Stimulated activated naive CD8-positive, alpha-beta T cell treated with anti-CD3 and anti-CD28 coated beads, Interleukin-15, amount 100 ng/mL, for 72 hours (primary cell): ENCODE results near the gene ANKS3.

Experiments
- ATAC-seq: fragments of 150-1000 bp; cut with Tn5 transposase; 2 replicates; pipeline ENCODE4 v1.10.0; 2021; ENCODE audit warnings: mild to moderate bottlenecking, moderate library complexity
- DNase-seq, 2 donors: peaks; one replicate each; pipeline ENCODE4 v3.0.0; 2021 to 2022
- H3K27ac Mint-ChIP-seq, 2 donors: one replicate each; pipeline ENCODE4 v1.8.0; 2022; ENCODE audit warnings: mild to moderate bottlenecking in 2 of 2, mixed read lengths in 2 of 2, moderate library complexity in 2 of 2
- H3K27me3 Mint-ChIP-seq: one replicate; pipeline ENCODE4 v1.8.0; 2022; ENCODE audit warnings: mixed read lengths
- H3K4me1 Mint-ChIP-seq: one replicate; pipeline ENCODE4 v1.8.0; 2022; ENCODE audit warnings: mild to moderate bottlenecking, mixed read lengths
- H3K4me3 Mint-ChIP-seq, 2 donors: one replicate each; pipeline ENCODE4 v1.8.0; 2022; ENCODE audit warnings: mild to moderate bottlenecking in 2 of 2, mixed read lengths in 2 of 2, moderate library complexity in 1 of 2
- H3K9me3 Mint-ChIP-seq, 2 donors: one replicate each; pipeline ENCODE4 v1.8.0; 2022; ENCODE audit warnings: mixed read lengths in 2 of 2

Gene ANKS3

GRCh38 chr16:4688674-4689045, 45.4 kb downstream of the ANKS3 start:
- no peak overlapping the region for H3K4me3 Mint-ChIP-seq
- peaks cover 18% of the 10 kb centered on the region for H3K4me1 Mint-ChIP-seq
- H3K27ac Mint-ChIP-seq = no peak overlapping the region
- ATAC-seq (no peak), DNase-seq (no peak)
- no peaks in the 10 kb centered on the region for H3K9me3 Mint-ChIP-seq
- no peaks in the 10 kb centered on the region for H3K27me3 Mint-ChIP-seq

- Mint-ChIP-seq H3K4me3 (no peak overlapping the region), H3K4me1 (peaks cover 21% of the 10 kb centered on the region), H3K27ac (no peak overlapping the region), H3K9me3 (no peaks in the 10 kb centered on the region), H3K27me3 (no peaks in the 10 kb centered on the region)
- ATAC-seq = no peak
- no peak for DNase-seq
Observed at GRCh38 chr16:4687946-4688673, 46.0 kb downstream of the ANKS3 start.

- H3K27me3 Mint-ChIP-seq = no peaks in the 10 kb centered on the region
- H3K4me3 Mint-ChIP-seq = no peak overlapping the region
- ATAC-seq = no peak
- peaks cover 21% of the 10 kb centered on the region for H3K4me1 Mint-ChIP-seq
- H3K27ac Mint-ChIP-seq = no peak overlapping the region
- H3K9me3 Mint-ChIP-seq = no peaks in the 10 kb centered on the region
- no peak for DNase-seq
Observed at GRCh38 chr16:4687416-4687815, 46.7 kb downstream of the ANKS3 start.

- peaks cover 24% of the 10 kb centered on the region for H3K4me1 Mint-ChIP-seq
- H3K27ac Mint-ChIP-seq = peak overlapping the region in 1 of 2 donors; percentile 83
- DNase-seq (no peak), ATAC-seq (no peak)
- no peaks in the 10 kb centered on the region for H3K27me3 Mint-ChIP-seq
- H3K4me3 Mint-ChIP-seq = no peak overlapping the region
- no peaks in the 10 kb centered on the region for H3K9me3 Mint-ChIP-seq
Observed at GRCh38 chr16:4686497-4687210, 47.4 kb downstream of the ANKS3 start.

- Mint-ChIP-seq H3K9me3 (no peaks in the 10 kb centered on the region), H3K27me3 (no peaks in the 10 kb centered on the region), H3K4me3 (no peak overlapping the region), H3K4me1 (peaks cover 26% of the 10 kb centered on the region), H3K27ac (peak overlapping the region in 1 of 2 donors; percentile 19)
- DNase-seq (no peak), ATAC-seq (no peak)
Observed at GRCh38 chr16:4685776-4686496, 48.1 kb downstream of the ANKS3 start.

GRCh38 chr16:4685292-4685691, 48.8 kb downstream of the ANKS3 start:
- Mint-ChIP-seq H3K4me1 (peaks cover 31% of the 10 kb centered on the region), H3K9me3 (no peaks in the 10 kb centered on the region), H3K4me3 (no peak overlapping the region), H3K27ac (peak overlapping the region; percentile 12 to 89), H3K27me3 (no peaks in the 10 kb centered on the region)
- no peak for ATAC-seq
- DNase-seq = no peak

- no peak overlapping the region for H3K4me3 Mint-ChIP-seq
- H3K9me3 Mint-ChIP-seq = no peaks in the 10 kb centered on the region
- no peaks in the 10 kb centered on the region for H3K27me3 Mint-ChIP-seq
- H3K4me1 Mint-ChIP-seq = peaks cover 35% of the 10 kb centered on the region
- no peak for ATAC-seq
- H3K27ac Mint-ChIP-seq = peak overlapping the region; percentile 12 to 89
- no peak for DNase-seq
Observed at GRCh38 chr16:4684763-4685162, 49.3 kb downstream of the ANKS3 start.

- Mint-ChIP-seq H3K27me3 (no peaks in the 10 kb centered on the region), H3K27ac (no peak overlapping the region), H3K4me1 (peaks cover 41% of the 10 kb centered on the region), H3K9me3 (no peaks in the 10 kb centered on the region), H3K4me3 (no peak overlapping the region)
- no peak for DNase-seq
- no peak for ATAC-seq
Observed at GRCh38 chr16:4684058-4684715, 49.9 kb downstream of the ANKS3 start.

GRCh38 chr16:4683255-4684057, 50.6 kb downstream of the ANKS3 start:
- ATAC-seq (no peak), DNase-seq (no peak)
- Mint-ChIP-seq H3K4me3 (peak overlapping the region in 1 of 2 donors; percentile 39), H3K27me3 (no peaks in the 10 kb centered on the region), H3K27ac (peak overlapping the region in 1 of 2 donors; percentile 77), H3K4me1 (peaks cover 48% of the 10 kb centered on the region), H3K9me3 (no peaks in the 10 kb centered on the region)

GRCh38 chr16:4682616-4683254, 51.3 kb downstream of the ANKS3 start:
- Mint-ChIP-seq H3K27ac (peak overlapping the region in 1 of 2 donors; percentile 77), H3K4me1 (peaks cover 56% of the 10 kb centered on the region), H3K9me3 (no peaks in the 10 kb centered on the region), H3K27me3 (no peaks in the 10 kb centered on the region), H3K4me3 (peak overlapping the region in 1 of 2 donors; percentile 39)
- ATAC-seq = peak; percentile 64
- DNase-seq = peak in 1 of 2 donors; percentile 58

GRCh38 chr16:4682084-4682591, 51.9 kb downstream of the ANKS3 start:
- no peak for ATAC-seq

GRCh38 chr16:4681471-4682083, 52.5 kb downstream of the ANKS3 start:
- peak overlapping the region in 1 of 2 donors; percentile 93 for H3K27ac Mint-ChIP-seq
- peak overlapping the region; percentile 6 to 71 for H3K4me3 Mint-ChIP-seq
- peaks cover 67% of the 10 kb centered on the region for H3K4me1 Mint-ChIP-seq
- ATAC-seq (peak; percentile 18), DNase-seq (no peak)
- H3K9me3 Mint-ChIP-seq = no peaks in the 10 kb centered on the region
- H3K27me3 Mint-ChIP-seq = no peaks in the 10 kb centered on the region

More at GRCh38 chr16:4682084-4682591, 51.9 kb downstream of the ANKS3 start:
- H3K4me1 Mint-ChIP-seq = peaks cover 62% of the 10 kb centered on the region
- H3K27ac Mint-ChIP-seq = peak overlapping the region in 1 of 2 donors; percentile 93
- no peak for DNase-seq
- H3K27me3 Mint-ChIP-seq = no peaks in the 10 kb centered on the region
- peak overlapping the region in 1 of 2 donors; percentile 71 for H3K4me3 Mint-ChIP-seq
- H3K9me3 Mint-ChIP-seq = no peaks in the 10 kb centered on the region

GRCh38 chr16:4680673-4681470, 53.2 kb downstream of the ANKS3 start:
- Mint-ChIP-seq H3K4me1 (peaks cover 74% of the 10 kb centered on the region), H3K27ac (peak overlapping the region in 1 of 2 donors; percentile 43), H3K4me3 (peak overlapping the region in 1 of 2 donors; percentile 71), H3K27me3 (no peaks in the 10 kb centered on the region), H3K9me3 (no peaks in the 10 kb centered on the region)
- DNase-seq (no peak), ATAC-seq (no peak)
